Measurements from ENCODE around the gene CLSTN2.

GRCh38 chr3:139941580-139941979, 6.6 kb downstream of the CLSTN2 start:
- TF ChIP-seq CTCF (conservative IDR thresholded peaks at IDR 0.05) (no peak), EZH2 (IDR thresholded peaks at IDR 0.05; ENCODE audit: low read depth) (no peak)

Data from PC-9 (cell line).